Measurements from ENCODE around the gene SMYD3. TPM values are rescaled to one million over a fixed set of nuclear protein-coding genes. Genes with fewer than 3 reads are reported as not detected.

The SMYD3 gene
- total RNA-seq, 1 donor from 2014 or later, result 20.8 TPM

GRCh38 chr1:245835386-245835785 is 671.7 kb downstream of the SMYD3 start:
- H3K27ac Mint-ChIP-seq, result no peak overlapping the region
- H3K4me1 Mint-ChIP-seq, result no peaks in the 10 kb centered on the region
- intact Hi-C loops (cut with micrococcal nuclease), result no loop called here
- no peak for TF ChIP-seq CTCF (IDR thresholded peaks at IDR 0.05)
- H3K36me3 Mint-ChIP-seq (ENCODE audit: low read depth), result peaks cover 6% of the 10 kb centered on the region
- H3K27me3 Mint-ChIP-seq, result no peaks in the 10 kb centered on the region
- H3K9me3 Mint-ChIP-seq, result peaks cover 3% of the 10 kb centered on the region
- POLR2A ChIA-PET, result no interaction called here
- H3K4me3 Mint-ChIP-seq, result no peak overlapping the region
- ATAC-seq (ENCODE audit: low read depth) (no peak), DNase-seq (no peak)
- CTCF ChIA-PET, result no interaction called here

GRCh38 chr1:245834002-245834401 is 673.1 kb downstream of the SMYD3 start:
- ChIA-PET POLR2A (no interaction called here), CTCF (no interaction called here)
- Mint-ChIP-seq H3K27me3 (no peaks in the 10 kb centered on the region), H3K27ac (no peak overlapping the region), H3K4me3 (no peak overlapping the region), H3K9me3 (peaks cover 3% of the 10 kb centered on the region), H3K4me1 (peaks cover 4% of the 10 kb centered on the region), H3K36me3 (ENCODE audit: low read depth) (peaks cover 6% of the 10 kb centered on the region)
- DNase-seq (no peak), ATAC-seq (ENCODE audit: low read depth) (no peak)
- intact Hi-C loops (cut with micrococcal nuclease), result no loop called here
- TF ChIP-seq CTCF (IDR thresholded peaks at IDR 0.05), result no peak

- Mint-ChIP-seq H3K4me1 (peaks cover 7% of the 10 kb centered on the region), H3K9me3 (peaks cover 3% of the 10 kb centered on the region), H3K4me3 (no peak overlapping the region), H3K27me3 (no peaks in the 10 kb centered on the region), H3K36me3 (ENCODE audit: low read depth) (peaks cover 6% of the 10 kb centered on the region), H3K27ac (no peak overlapping the region)
- no peak for TF ChIP-seq CTCF (IDR thresholded peaks at IDR 0.05)
- no peak for ATAC-seq (ENCODE audit: low read depth)
- intact Hi-C loops (cut with micrococcal nuclease), result no loop called here
- DNase-seq, result no peak
- ChIA-PET POLR2A (no interaction called here), CTCF (no interaction called here)
Measured at GRCh38 chr1:245832771-245833527, 674.1 kb downstream of the SMYD3 start.

- H3K4me1 Mint-ChIP-seq, result peaks cover 7% of the 10 kb centered on the region
- H3K36me3 Mint-ChIP-seq (ENCODE audit: low read depth), result peaks cover 3% of the 10 kb centered on the region
- no peak for TF ChIP-seq CTCF (IDR thresholded peaks at IDR 0.05)
- no peak overlapping the region for H3K27ac Mint-ChIP-seq
- ATAC-seq (ENCODE audit: low read depth) (no peak), DNase-seq (no peak)
- no peaks in the 10 kb centered on the region for H3K27me3 Mint-ChIP-seq
- intact Hi-C loops (cut with micrococcal nuclease), result no loop called here
- ChIA-PET CTCF (no interaction called here), POLR2A (no interaction called here)
- no peak overlapping the region for H3K4me3 Mint-ChIP-seq
- peaks cover 3% of the 10 kb centered on the region for H3K9me3 Mint-ChIP-seq
Measured at GRCh38 chr1:245831518-245831917, 675.6 kb downstream of the SMYD3 start.

- ATAC-seq (ENCODE audit: low read depth), result no peak
- H3K27ac Mint-ChIP-seq, result no peak overlapping the region
- peaks cover 4% of the 10 kb centered on the region for H3K9me3 Mint-ChIP-seq
- ChIA-PET CTCF (no interaction called here), POLR2A (no interaction called here)
- H3K36me3 Mint-ChIP-seq (ENCODE audit: low read depth), result no peaks in the 10 kb centered on the region
- no peak overlapping the region for H3K4me3 Mint-ChIP-seq
- no peaks in the 10 kb centered on the region for H3K27me3 Mint-ChIP-seq
- no peak for TF ChIP-seq CTCF (IDR thresholded peaks at IDR 0.05)
- intact Hi-C loops (cut with micrococcal nuclease), result no loop called here
- H3K4me1 Mint-ChIP-seq, result peaks cover 7% of the 10 kb centered on the region
- no peak for DNase-seq
Measured at GRCh38 chr1:245829826-245830225, 677.3 kb downstream of the SMYD3 start.
